MM.1S (cell line): Measurements from ENCODE around the gene BOD1L2.

Experiments
- CTCF ChIP-seq: fragments of 300-600 bp; sonication (generic); IDR thresholded peaks from 2 replicates; pipeline ENCODE4 v1.5.1; 2016; ENCODE audit warnings: antibody characterized with exemption, low read length, mixed read lengths
- EZH2 ChIP-seq: fragments of 300-600 bp; sonication (generic); optimal IDR thresholded peaks from 2 replicates; pipeline ENCODE3; 2017; ENCODE audit warnings: low read depth, mild to moderate bottlenecking, antibody characterized with exemption, low read length, mixed read lengths

GRCh38 chr18:57190026-57190425 is 43.1 kb downstream of the BOD1L2 start:
- no peak for TF ChIP-seq CTCF
- TF ChIP-seq EZH2 = no peak
